Inferior parietal cortex (tissue), 1 donor: Measurements from ENCODE around the gene TNFRSF1B.

Experiments used
- DNase-seq: peaks from one replicate; pipeline ENCODE4 v3.0.0-alpha.2; 2016; ENCODE audit errors: extremely low spot score

Gene TNFRSF1B

GRCh38 chr1:12166834-12167492 is at the start of gene TNFRSF1B:
TNFRSF1B (plus strand) TSS chr1:12166991; CDS start chr1:12167092, 101 bp downstream.
- no peak for DNase-seq

- no peak for DNase-seq
Measured at GRCh38 chr1:12121212-12122003, 45.4 kb upstream of the TNFRSF1B start.

DNA sequence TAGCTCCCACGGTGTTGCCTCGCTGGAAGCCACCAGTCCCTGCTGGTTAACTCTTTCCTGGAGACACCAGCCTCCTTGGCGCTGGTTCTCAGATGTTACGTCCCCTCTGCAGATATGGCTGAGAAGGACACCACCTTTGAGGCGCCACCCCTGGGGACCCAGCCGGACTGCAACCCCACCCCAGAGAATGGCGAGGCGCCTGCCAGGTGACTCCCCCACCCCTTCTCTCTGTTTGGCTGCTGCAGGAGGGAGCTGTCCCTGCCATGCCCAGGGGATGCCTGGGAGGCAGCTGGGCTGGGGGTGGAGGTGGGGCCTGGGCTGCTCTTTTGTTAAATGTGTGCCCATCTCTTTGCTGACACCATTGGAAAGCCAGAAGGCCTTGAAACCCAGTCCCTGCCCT is 43.6 kb upstream of the TNFRSF1B start:
- no peak for DNase-seq

DNA sequence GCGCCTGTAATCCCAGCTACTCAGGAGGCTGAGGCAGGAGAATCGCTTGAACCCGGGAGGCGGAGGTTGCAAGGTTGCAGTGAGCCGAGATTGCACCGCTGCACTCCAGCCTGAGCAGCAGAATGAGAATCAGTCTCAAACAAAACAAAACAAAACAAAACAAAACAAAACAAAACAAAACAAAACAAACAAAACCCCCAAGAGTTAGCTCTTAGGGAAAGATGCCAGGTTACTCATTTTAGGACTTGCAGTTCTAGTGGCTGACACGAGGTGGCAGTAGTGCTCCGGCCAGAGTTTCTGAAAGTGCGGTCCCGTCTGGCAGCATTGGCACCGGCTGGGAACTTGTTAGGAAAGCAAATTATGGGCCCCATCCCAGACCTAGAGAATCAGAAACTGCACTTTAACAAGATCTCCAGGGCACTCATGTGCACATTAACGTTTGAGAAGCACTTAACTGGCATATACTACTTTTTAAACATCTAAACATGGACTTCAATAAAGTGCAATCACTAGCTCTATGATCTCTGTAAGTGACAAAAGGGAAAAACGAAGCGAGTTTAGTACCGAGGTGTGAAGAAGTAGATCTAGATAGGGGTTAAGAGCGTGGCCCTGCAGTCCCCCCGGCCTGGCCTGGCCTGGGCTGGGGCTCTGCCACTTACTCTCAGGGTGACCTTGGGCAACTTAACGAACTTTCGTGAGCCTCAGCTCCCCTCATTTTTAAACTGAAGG is 41.9 kb upstream of the TNFRSF1B start:
- peak; percentile 83 for DNase-seq

GRCh38 chr1:12125422-12126355 is 41.1 kb upstream of the TNFRSF1B start:
- DNase-seq: no peak

DNA sequence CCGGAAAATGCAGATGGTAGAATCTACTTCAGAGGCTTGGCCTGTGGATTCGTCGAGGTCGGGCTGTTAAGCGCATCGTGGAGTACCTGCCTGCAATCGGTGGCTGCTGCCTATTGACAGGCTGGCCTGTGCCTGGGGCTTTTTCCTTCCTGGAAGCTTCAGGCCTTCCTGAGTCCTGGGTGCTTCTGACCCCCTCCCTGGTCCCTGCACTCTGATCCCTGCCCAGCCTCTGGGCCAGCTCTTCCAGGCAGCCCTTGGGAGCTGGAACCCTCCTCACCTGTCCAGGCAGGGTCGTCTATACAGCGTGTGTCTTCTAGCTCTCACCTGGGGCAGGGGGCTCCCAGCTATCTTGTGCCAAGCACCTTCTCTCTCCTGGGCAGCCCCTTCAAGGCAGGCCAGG is 40.0 kb upstream of the TNFRSF1B start:
- no peak for DNase-seq

DNA sequence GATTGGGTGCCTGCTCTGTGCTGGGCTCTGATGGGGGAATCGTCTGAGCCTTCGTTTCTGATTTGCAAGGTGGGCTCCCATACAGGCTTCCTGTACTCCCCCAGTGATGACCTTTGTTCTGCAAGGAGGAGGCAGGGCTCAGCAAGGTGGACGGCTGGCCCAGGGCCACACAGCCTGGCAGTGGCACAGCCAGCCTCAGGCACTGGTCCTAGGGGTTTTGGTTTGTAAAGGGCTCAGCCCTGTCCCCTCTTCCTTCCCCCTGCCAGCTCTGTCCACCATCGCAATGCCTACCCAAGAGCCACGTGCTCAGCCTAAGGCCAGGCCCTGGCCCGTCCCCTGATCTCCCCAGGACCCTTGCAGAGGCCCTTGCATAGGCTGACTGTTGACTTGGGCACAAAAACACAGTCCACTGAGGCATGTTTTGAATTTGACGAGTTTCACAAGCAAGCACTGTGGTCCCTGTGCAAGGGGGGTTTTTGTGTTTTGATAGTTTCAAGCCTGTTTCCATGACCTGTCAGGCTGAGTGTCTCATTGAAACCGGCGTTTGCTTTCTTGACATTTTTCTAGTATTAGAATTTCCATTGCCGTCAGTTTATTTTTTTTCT is 39.5 kb upstream of the TNFRSF1B start:
- DNase-seq: no peak

- DNase-seq: no peak
Measured at GRCh38 chr1:12128120-12128519, 38.7 kb upstream of the TNFRSF1B start.

DNA sequence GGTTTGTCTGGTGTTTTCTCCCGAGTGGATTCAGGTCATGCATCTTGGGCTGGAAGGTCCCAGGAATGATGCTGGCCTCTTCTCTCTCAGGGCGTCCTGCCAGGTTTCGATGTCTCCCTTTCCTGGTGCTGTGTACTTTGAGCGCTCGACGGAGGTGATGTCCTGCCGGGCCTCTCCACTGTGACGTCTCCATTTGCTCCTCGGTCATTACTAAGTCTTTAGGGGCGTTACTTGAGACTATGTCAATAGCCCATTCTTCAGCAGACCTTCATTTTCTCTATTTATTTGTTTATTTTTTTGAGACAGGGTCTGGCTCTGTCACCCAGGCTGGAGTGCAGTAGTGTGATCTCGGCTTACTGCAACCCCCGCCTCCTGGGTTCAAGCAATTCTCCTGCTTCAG is 37.2 kb upstream of the TNFRSF1B start:
- DNase-seq: no peak

DNA sequence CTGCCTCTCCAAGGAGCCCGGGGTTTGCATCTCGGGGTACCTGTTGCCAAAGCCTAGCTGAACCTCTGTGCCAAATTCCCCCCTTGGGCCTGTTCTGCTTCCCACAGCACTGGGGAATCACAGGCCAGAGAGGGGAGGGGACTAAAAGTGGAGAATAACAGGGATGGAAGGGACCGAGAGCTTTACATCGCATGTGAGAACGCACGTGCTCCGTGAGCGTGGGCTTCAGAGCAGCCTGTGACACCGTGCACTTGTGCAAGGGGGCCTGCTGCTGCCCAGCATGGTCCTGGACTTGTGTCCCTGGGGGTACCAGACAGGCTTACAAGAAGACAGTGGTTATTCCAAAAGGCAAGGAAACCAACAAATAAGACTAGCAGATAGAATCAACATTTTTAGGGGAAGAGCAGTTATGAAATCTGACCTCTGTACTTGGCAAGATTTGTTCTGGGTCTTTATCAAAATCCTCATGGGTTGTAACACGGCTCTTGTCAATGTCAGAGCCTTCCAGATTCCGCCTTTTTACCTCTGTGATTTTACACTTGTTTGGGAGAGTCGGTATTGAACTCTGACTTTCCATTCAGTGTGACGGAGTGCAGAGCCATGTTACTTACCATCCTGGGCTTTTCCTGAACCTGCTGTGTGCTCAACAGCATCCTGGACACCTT is 36.2 kb upstream of the TNFRSF1B start:
- DNase-seq: no peak

- no peak for DNase-seq
Measured at GRCh38 chr1:12132078-12132477, 34.7 kb upstream of the TNFRSF1B start.

GRCh38 chr1:12134716-12135115 is 32.1 kb upstream of the TNFRSF1B start:
- DNase-seq: no peak

GRCh38 chr1:12135612-12136011 is 31.2 kb upstream of the TNFRSF1B start:
- no peak for DNase-seq

- DNase-seq: no peak
Measured at GRCh38 chr1:12136916-12137610, 29.7 kb upstream of the TNFRSF1B start.

- DNase-seq: no peak
Measured at GRCh38 chr1:12138196-12139168, 28.3 kb upstream of the TNFRSF1B start.

- DNase-seq: no peak
Measured at GRCh38 chr1:12140016-12140415, 26.8 kb upstream of the TNFRSF1B start.

- no peak for DNase-seq
Measured at GRCh38 chr1:12140515-12141162, 26.2 kb upstream of the TNFRSF1B start.

- DNase-seq: no peak
Measured at GRCh38 chr1:12141163-12141850, 25.5 kb upstream of the TNFRSF1B start.
